ENCODE measurements around the gene CDYL.

DNA sequence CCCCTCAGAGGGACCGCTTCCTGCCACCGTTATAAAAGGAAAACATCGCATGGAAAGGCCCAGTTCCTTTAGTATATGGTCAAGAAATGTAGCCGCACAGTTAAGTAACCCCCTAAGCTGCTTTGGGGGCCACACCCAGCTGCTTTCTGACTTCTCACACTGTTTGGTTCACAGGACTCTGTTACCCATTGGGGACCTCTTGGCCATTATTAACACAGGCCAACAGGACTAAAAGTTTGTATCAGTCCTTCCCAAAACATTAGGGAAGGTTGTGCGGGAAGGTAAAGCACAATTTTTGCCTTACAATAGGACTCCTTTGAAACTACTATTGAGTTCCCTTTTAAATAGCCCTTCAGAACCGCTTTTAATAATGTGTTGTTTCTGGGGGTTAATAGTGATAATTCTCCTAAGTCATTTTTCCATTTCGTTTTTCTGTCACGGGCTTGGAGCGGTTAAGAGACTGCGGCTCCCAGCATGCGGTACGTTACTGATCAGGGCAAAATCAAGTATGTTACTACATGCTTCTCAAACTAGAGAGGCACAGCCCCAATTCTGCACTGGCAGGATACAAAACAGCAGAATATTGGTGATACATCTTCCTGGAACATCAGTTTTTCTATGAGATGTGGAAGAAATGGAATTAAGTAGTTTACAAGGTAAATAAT is 228.3 kb downstream of the CDYL start:
- TF ChIP-seq, protein P1, sequence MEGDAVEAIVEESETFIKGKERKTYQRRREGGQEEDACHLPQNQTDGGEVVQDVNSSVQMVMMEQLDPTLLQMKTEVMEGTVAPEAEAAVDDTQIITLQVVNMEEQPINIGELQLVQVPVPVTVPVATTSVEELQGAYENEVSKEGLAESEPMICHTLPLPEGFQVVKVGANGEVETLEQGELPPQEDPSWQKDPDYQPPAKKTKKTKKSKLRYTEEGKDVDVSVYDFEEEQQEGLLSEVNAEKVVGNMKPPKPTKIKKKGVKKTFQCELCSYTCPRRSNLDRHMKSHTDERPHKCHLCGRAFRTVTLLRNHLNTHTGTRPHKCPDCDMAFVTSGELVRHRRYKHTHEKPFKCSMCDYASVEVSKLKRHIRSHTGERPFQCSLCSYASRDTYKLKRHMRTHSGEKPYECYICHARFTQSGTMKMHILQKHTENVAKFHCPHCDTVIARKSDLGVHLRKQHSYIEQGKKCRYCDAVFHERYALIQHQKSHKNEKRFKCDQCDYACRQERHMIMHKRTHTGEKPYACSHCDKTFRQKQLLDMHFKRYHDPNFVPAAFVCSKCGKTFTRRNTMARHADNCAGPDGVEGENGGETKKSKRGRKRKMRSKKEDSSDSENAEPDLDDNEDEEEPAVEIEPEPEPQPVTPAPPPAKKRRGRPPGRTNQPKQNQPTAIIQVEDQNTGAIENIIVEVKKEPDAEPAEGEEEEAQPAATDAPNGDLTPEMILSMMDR (IDR thresholded peaks at IDR 0.05): no peak
- TF ChIP-seq POLR2A (IDR thresholded peaks at IDR 0.05): no peak
- TF ChIP-seq EP300 (IDR thresholded peaks at IDR 0.05): no peak
- TF ChIP-seq POLR2AphosphoS5 (IDR thresholded peaks at IDR 0.05): no peak

All from suprapubic skin (tissue), 4 donors.